NCI-H1694 treated with DMSO at 0.1 percent for 48 hours (cell line): ENCODE data around the gene ENTPD5.

Experiments
- DNase-seq: peaks from one replicate; lab custom pipeline; 2025; lab: John Stamatoyannopoulos, UW

Gene ENTPD5, protein sequence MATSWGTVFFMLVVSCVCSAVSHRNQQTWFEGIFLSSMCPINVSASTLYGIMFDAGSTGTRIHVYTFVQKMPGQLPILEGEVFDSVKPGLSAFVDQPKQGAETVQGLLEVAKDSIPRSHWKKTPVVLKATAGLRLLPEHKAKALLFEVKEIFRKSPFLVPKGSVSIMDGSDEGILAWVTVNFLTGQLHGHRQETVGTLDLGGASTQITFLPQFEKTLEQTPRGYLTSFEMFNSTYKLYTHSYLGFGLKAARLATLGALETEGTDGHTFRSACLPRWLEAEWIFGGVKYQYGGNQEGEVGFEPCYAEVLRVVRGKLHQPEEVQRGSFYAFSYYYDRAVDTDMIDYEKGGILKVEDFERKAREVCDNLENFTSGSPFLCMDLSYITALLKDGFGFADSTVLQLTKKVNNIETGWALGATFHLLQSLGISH

DNA sequence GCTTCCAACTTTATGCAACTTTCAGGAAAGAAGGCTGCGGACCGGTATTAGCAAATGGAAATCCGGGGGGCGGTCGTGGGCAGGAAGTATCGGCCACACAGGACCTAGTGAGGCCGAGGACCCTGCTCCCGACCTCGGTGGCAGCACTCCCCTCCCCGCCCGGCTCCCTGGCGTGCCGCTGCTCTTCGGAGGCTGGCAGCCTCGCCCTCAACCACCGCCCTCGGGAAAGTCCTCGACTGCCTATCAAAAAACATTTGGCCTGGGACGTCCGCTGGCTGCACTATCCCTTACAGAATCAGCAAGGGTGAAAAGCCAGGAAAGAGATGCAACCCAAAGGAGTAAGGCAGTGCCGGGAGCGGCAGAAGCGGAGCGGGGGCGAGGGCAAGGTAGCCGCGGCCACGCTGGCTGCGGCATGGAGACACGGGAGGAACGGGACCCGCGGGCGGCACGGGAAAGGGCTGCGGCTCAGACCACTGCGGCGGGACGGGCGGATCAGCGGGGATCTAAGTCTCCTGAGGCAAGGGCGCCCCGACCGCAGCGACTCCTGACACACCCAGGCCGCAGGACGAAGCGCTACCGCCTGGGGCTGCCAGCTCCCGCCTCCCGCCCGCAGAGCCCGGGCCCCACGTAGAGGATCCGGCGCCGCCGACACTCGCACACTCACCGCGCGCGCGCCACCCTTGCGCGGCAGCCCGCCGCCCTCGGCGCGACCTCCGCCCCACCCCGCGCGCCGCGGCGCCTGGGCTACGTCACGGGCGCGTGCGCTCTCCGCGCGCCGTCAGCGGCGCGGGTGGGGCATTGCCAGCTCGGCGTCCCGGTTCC, at the start of gene ENTPD5, which contains the start of gene BBOF1:
Gene ENTPD5 (minus strand): TSS at position 703 of the 822 bp plus-strand sequence. CDS start 31,186 bp downstream, outside the sequence.
Gene BBOF1 (plus strand): TSS at position 764 of the 822 bp plus-strand sequence. CDS start 130 bp downstream, outside the sequence.
- DNase-seq = peak; percentile 85

DNA sequence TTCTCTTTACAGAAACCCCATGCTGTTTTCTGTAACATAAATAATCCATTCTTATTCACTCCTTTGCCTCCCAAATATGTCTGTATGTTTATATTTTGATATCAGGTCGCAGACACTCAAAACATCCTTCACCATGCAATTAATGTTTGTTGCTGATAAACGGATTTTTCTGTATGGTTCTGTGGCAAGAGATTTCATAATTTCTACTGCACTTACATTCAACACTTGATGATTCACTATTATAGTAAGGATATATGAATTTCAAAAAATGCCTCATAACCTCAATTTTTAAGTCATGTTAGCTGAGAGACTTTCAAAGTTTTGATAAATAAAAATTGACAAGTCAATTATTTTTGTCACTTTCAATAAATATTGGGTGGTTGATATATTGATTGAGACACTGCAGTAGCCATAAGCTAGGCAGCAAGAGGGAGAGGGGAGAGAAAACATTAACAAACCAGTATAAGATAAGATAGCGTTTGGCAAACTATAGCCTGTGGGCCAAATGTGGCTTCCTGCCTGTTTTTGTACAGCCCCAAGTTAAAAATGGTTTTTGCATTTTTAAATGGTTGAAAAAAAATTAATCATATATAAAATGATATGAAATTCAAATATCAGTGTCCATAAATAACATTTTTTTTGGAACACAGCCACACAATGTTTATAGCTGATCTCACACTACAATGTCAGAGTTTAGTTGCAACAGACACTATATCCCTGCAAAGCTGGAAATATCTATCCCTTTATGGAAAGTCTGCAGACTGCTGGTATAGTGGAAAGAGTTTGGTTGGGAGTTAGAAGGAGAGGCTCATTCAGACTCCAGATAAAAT, 46.9 kb upstream of the ENTPD5 start:
- no peak for DNase-seq

GRCh38 chr14:74064883-74065282, 45.8 kb upstream of the ENTPD5 start:
- DNase-seq = no peak

GRCh38 chr14:74064426-74064825, 45.3 kb upstream of the ENTPD5 start:
- DNase-seq = no peak

DNA sequence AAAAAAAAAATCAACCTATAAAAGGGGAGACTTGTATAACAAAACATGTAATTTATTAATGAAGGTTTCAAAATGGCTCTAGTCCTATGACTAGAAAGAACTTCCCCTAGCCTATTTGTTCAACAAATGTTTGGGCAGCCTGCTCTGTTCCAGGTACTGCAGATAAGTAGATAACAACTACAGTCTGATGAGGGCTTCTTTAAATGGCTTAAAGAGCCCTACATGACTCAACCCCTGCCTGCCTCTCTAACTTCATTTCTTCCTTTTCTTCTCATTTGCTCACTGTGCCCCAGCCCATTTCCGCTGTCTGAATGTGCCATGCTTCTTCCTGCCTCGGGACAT, 43.7 kb upstream of the ENTPD5 start:
- DNase-seq = no peak

GRCh38 chr14:74049876-74050495, 30.9 kb upstream of the ENTPD5 start:
- no peak for DNase-seq

DNA sequence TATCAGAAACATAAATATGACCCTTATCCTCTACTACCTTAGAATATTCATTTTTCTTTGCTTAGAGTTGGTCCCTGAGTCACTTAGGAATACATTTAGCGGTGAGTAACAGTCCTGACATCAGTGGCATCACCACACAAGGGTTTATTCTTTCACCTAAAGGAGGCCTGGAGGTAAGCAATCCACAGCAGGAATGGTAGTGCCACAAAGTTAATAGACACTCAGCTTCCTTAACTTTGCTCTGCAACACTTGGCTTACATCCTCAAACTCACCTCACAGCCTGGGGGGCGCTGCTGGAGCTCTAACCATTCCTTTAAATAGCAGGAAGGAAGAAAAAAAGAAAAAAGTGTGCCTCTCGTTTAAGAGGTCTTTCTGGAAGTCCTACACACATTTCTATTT, 29.2 kb upstream of the ENTPD5 start:
- DNase-seq = no peak

DNA sequence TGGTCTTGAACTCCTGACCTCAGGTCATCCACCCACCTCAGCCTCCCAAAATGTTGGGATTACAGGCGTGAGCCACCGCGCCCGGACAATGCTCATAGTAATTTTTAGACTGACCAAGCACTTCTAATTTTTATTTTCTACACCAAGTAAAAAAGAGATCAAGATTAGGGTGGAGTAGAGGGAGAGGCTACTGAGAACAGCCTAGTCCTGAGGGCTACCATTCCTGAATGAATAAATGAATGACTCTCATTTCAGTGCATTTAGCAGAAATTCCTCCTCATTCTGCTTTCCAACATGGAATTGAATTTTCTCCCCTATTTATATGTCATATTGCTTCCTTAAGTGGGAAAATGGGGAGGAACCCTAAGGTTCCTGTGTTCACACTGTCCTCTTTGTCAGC, 26.4 kb upstream of the ENTPD5 start:
- no peak for DNase-seq

DNA sequence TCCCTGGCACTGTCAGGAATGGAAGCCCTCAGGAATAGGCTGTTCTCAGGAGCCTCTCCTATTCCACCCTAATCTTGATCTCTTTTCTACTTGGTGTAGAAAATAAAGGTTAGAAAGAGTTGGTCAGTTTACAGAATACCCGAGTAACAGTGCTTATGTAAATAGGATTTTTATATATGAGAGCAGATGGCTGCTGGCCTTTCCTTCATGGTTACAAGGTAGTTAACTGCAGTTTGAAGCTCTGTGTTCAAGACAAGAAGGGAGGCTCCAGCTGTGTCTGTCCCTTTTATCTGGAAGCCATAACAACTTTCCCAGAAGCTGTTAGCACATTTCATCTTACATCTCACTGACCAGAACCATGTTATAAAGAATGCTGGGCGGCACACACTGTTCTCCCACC, 23.2 kb upstream of the ENTPD5 start:
- no peak for DNase-seq

DNA sequence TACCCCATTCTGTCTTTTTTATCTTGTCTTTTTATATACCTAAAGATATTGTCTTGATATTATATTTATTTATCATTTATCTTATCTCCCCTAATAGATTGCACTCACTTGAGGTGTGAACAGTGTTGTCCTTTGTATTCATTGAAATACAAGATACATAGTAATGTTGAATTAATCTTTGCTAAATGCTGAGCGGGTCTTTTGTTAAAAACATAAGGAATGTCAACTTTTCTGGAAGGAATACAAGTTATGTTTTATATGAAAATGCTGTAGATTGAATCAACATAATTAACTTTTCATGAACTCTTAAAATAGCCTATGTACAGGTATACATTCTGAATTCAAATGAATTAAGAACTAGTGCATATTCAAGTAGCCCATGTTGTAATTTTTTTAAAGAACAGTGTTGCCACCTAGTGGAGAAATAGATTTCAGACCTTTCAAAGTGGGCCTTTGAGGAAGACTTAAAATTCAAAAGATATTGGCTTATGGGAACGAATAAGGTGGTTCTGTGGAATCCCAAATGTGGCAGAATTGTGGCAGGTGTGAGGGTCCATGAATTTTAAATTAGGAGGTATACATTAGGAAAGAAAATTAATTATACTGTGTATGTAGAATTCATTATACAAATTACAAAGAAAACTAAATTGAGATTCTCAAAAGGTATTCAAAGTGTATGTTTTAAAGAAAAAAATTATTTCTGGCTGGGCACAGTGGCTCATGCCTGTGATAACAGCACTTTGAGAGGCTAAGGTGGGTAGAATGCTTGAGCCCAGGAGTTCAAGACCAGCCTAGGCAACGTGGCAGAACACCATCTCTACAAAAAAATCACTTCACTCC, 19.2 kb upstream of the ENTPD5 start:
- DNase-seq = peak; percentile 87

- no peak for DNase-seq
Observed at GRCh38 chr14:74035556-74035955, 16.5 kb upstream of the ENTPD5 start.

DNA sequence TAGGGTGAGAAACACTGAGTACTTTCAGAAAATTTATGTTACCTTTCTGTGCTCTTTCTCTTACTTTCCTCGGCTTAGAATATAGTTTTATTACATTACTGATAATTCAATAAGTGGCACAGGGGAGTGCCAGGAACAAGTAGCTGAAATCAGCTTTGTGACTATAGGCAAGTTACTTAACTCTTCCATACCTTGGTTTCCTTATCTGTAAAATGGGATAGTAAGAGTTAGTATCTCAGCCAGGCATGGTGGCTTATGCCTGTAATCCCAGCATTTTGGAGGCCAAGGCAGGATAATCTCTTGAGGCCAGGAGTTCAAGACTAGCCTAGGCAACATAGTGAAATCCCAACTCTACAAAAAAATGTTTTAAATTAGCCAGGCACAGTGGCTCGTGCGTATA, 15.5 kb upstream of the ENTPD5 start:
- DNase-seq = no peak

GRCh38 chr14:74029136-74029535, 10.0 kb upstream of the ENTPD5 start:
- no peak for DNase-seq

DNA sequence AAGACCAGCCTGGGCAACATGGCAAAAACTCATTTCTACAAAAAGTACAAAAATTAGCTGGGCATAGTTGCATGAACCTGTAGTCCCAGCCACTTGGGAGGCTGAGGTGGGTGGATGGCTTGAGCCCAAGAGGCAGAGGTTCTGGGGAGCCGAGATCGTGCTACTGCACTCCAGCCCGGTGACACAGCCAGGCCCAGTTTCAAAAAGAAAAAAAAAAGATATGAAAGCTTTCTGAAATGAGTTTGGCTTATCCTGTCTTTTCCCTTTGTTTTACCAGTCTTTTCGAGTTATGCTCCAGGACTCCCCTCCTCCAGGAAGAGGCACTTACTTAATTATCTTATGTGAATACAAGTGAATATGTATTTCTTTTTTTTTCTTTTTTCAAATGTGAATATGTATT, 3.3 kb upstream of the ENTPD5 start:
- DNase-seq = no peak

DNA sequence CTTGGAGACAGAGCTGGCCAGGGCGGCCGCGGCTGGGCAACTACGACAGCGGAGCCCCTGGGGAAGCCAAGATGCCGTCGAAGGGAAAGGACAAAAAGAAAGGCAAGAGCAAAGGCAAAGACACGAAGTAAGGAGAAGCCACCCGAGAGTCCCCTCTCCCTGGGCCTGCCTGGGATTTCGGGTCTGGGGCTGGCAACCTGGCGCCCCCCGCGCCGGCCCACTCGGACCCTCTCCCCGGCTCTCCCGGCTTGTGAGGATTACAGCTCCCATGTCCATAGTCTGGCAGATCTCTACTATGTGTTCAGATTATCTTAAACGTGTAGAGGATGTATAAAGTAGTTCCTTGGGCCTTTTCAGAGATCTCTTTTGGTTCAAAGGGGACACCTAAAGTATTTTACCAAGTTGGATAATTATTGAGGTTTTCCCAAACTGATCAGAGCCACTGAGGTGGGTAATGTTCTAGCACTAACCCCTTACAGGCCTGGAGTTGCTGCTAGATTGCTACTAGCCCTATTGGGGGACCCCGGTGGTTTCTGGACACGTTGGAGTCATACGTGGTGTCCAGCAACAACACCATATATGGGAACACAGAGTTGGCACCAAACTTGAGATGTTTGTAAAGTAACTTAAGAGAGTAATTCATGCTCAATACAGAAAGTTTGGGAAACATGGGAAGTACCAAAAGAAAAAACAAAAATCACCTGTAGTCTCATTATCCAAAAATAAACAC, 485 bp upstream of the ENTPD5 start:
- DNase-seq = no peak

DNA sequence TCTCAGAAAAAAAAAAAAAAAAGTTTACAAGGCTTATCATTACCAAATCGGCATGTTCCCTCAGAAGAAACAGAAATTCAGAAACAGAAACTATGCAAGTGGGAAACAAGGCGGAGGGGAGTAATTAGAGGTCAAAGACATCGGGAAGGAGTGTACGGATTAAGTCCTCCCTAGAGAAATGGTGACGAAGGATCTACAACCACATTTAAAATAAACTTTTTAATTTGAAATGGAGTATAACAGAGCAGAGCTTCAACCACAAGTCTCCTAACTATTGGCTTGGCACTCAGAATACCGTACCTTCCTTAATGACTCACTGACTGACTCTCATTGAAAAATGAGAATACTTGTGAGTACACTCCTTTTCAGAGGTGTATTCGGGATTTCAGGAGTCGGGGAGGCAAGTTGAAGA, 908 bp downstream of the ENTPD5 start:
- DNase-seq = peak; percentile 43

GRCh38 chr14:74015963-74016362, 3.1 kb downstream of the ENTPD5 start:
- DNase-seq = no peak

DNA sequence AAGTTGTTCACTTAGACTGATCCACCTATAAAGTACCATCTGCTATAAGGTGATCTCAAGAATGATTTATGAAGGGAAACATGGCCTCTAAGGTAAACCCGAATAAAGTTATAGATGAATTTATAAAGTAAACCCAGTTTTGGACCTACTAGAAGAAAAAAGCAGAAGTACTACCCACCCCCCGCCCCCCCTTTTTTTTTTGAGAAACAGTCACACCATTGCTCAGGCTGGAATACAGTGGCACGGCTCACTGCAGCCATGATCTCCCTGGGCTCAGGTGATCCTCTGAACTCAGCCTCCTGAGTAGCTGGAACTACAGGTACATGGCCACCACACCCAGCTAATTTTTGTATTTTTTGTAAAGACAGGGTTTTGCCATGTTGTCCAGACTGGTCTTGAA, 3.9 kb downstream of the ENTPD5 start:
- no peak for DNase-seq

GRCh38 chr14:74014299-74014698, 4.8 kb downstream of the ENTPD5 start:
- DNase-seq = no peak

DNA sequence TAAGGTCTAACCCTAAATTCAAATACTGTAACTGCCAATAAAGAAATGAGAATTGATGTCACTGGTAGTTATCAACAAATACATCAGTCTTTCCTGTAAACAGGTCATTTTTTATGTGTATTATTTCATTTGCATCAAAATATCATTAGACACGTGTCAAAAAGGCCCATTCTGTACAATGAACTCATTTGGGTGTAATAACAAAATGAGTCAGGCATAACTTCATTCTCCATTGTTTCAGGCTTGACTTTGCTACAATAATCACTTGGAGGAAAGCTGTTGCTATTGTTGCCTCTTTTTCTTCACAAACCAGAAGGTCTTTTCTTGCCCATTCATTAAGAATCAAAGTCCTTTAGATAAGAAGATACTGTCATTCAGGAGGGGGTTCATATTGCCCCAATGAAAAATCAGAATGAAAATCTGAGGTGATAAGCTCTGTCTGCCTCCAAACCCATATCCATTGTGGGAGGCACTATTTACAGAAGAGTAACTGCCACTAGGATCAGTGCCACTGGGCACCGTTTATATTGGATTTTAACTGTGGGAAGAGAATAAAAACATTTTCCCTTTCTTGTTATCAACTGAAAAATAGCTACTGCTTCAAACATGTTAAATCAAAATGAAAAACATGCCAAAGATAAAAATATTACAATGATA, 10.1 kb downstream of the ENTPD5 start:
- DNase-seq = no peak
